GM23338 (cell line): ENCODE data around the gene HADH. TPM values are rescaled to one million over a fixed set of nuclear protein-coding genes. Genes with fewer than 3 reads are reported as not detected.

Experiments used
- ATAC-seq: fragments of 200-7000 bp; cut with Tn5 transposase; 3 replicates; pipeline ENCODE4 v1.9.1; 2020
- DNase-seq: peaks from one replicate; pipeline ENCODE4 v3.0.0-alpha.2; 2015; ENCODE audit warnings: low spot score
- H2AFZ ChIP-seq: fragments of 200-600 bp; sonication (generic); 2 replicates; pipeline ENCODE4 v1.8.0; 2016; ENCODE audit warnings: antibody characterized with exemption, mild to moderate bottlenecking, moderate library complexity
- H3F3A ChIP-seq: fragments of 200-600 bp; sonication (generic); replicated peaks from 2 replicates; pipeline ENCODE4 v1.8.0; 2017; ENCODE audit warnings: antibody characterized with exemption, mixed run types, low read depth
- H3K27ac ChIP-seq: fragments of 200-600 bp; sonication (generic); 2 replicates; pipeline ENCODE4 v1.6.1; 2016; ENCODE audit warnings: low read depth
- H3K27me3 ChIP-seq: fragments of 200-600 bp; sonication (generic); 2 replicates; pipeline ENCODE4 v1.8.0; 2016; ENCODE audit warnings: mild to moderate bottlenecking, mixed run types, moderate library complexity; ENCODE audit not compliant: insufficient read depth
- H3K36me3 ChIP-seq: fragments of 200-600 bp; sonication (generic); 2 replicates; pipeline ENCODE4 v1.8.0; 2016; ENCODE audit warnings: mild to moderate bottlenecking; ENCODE audit not compliant: insufficient read depth
- H3K4me1 ChIP-seq: fragments of 200-600 bp; sonication (generic); 2 replicates; pipeline ENCODE4 v1.8.0; 2016; ENCODE audit warnings: mild to moderate bottlenecking, moderate library complexity; ENCODE audit not compliant: insufficient read depth
- H3K4me2 ChIP-seq: fragments of 200-600 bp; sonication (generic); 2 replicates; pipeline ENCODE4 v1.7.1; 2017; ENCODE audit warnings: mixed run types
- H3K4me3 ChIP-seq: fragments of 200-600 bp; sonication (generic); 2 replicates; pipeline ENCODE4 v1.6.1; 2016; ENCODE audit warnings: mixed run types
- H3K79me2 ChIP-seq: fragments of 200-600 bp; sonication (generic); replicated peaks from 2 replicates; pipeline ENCODE4 v1.8.0; 2017; ENCODE audit warnings: mild to moderate bottlenecking; ENCODE audit not compliant: insufficient read depth
- H3K9me2 ChIP-seq: fragments of 200-600 bp; sonication (generic); 2 replicates; pipeline ENCODE4 v1.8.0; 2017; ENCODE audit not compliant: insufficient read depth
- H4K20me1 ChIP-seq: fragments of 200-600 bp; sonication (generic); replicated peaks from 2 replicates; pipeline ENCODE4 v1.8.0; 2017; ENCODE audit warnings: mild to moderate bottlenecking; ENCODE audit not compliant: insufficient read depth
- H3K27ac Mint-ChIP-seq: 2 replicates; pipeline ENCODE4 v1.8.0; 2020; ENCODE audit warnings: inconsistent platforms, mild to moderate bottlenecking, moderate library complexity, mixed read lengths
- H3K27me3 Mint-ChIP-seq: 3 replicates; pipeline ENCODE4 v1.8.0; 2022; ENCODE audit warnings: low read depth, mild to moderate bottlenecking, moderate library complexity, mixed read lengths, inconsistent platforms; ENCODE audit not compliant: insufficient read depth, poor library complexity
- H3K36me3 Mint-ChIP-seq: 3 replicates; pipeline ENCODE4 v1.8.0; 2021; ENCODE audit warnings: low read depth, mild to moderate bottlenecking, inconsistent platforms, moderate library complexity, mixed read lengths
- H3K4me1 Mint-ChIP-seq: 3 replicates; pipeline ENCODE4 v1.8.0; 2020; ENCODE audit warnings: mild to moderate bottlenecking, inconsistent platforms, mixed read lengths
- H3K4me3 Mint-ChIP-seq: 3 replicates; pipeline ENCODE4 v1.8.0; 2021; ENCODE audit warnings: moderate library complexity, mild to moderate bottlenecking, inconsistent platforms, mixed read lengths
- H3K9me3 Mint-ChIP-seq: 3 replicates; pipeline ENCODE4 v1.8.0; 2020; ENCODE audit warnings: moderate library complexity, mild to moderate bottlenecking, inconsistent platforms, mixed read lengths
- CREB1 ChIP-seq: fragments of 250-450 bp; sonication (Bioruptor Pico); IDR thresholded peaks from 2 replicates; pipeline ENCODE4 v1.5.0; 2020; ENCODE audit warnings: low read depth, mild to moderate bottlenecking, moderate library complexity
- CTCF ChIP-seq, 2 experiments: fragments of 200-600 bp in 1 of 2; sonication (generic) in 1 of 2; conservative IDR thresholded peaks; 2 replicates each; pipeline versions ENCODE4 v1.5.1 to v1.6.1; 2016 to 2017; ENCODE audit warnings: antibody characterized with exemption in 2 of 2, low read depth in 2 of 2, mild to moderate bottlenecking in 2 of 2, moderate library complexity in 1 of 2
- ETS1 ChIP-seq: IDR thresholded peaks from 2 replicates; pipeline ENCODE4 v1.6.1; 2016; ENCODE audit warnings: antibody characterized with exemption
- EZH2 ChIP-seq: fragments of 200-600 bp; sonication (generic); IDR thresholded peaks from one replicate; pipeline ENCODE4 v1.8.0; 2017; ENCODE audit warnings: antibody characterized with exemption, mild to moderate bottlenecking, low read depth; ENCODE audit not compliant: unreplicated experiment
- JUNB ChIP-seq: IDR thresholded peaks from one replicate; pipeline ENCODE4 v1.6.1; 2016; ENCODE audit warnings: antibody characterized with exemption; ENCODE audit not compliant: unreplicated experiment
- REST ChIP-seq: IDR thresholded peaks from one replicate; pipeline ENCODE4 v1.6.1; 2018; ENCODE audit warnings: antibody characterized with exemption; ENCODE audit not compliant: unreplicated experiment
- ZNF462 ChIP-seq: fragments of 250-450 bp; sonication (Bioruptor Pico); IDR thresholded peaks from 2 replicates; pipeline ENCODE4 v1.5.0; 2020; ENCODE audit warnings: mild to moderate bottlenecking, moderate library complexity
- polyA plus RNA-seq: library from polyadenylated mRNA; unstranded; fragments of >200 nt; fragmentation: Nextera tagmentation; extraction: Ambion mirVana; gene quantifications from 2 replicates; pipeline ENCODE4 v1.2.1, GENCODE V29; 2016
- total RNA-seq: library from RNA; depleted of rRNA; stranded (reverse); fragments of >200 nt; shearing (Covaris generic); gene quantifications from 2 replicates; pipeline ENCODE4 v1.2.3, GENCODE V29; 2014

HADH gene
- total and polyA plus RNA-seq, 2 experiments from 2014 or later = 39.1 to 39.2 TPM

GRCh38 chr4:107977966-107978705 lies 11.6 kb upstream of the HADH start (continued):
- TF ChIP-seq CTCF (conservative IDR thresholded peaks at IDR 0.05; ENCODE audit: low read depth in 2 of 2) = no peak
- no peak for TF ChIP-seq ETS1
- no peak for TF ChIP-seq JUNB
- TF ChIP-seq CREB1 = no peak
- no peak for TF ChIP-seq REST

GRCh38 chr4:107978716-107979451 lies 10.8 kb upstream of the HADH start:
- Mint-ChIP-seq H3K27ac (no peak overlapping the region), H3K4me3 (no peak overlapping the region), H3K4me1 (no peaks in the 10 kb centered on the region), H3K27me3 (no peaks in the 10 kb centered on the region), H3K9me3 (peaks cover 3% of the 10 kb centered on the region; the same call in 1 of the 3 replicates), H3K36me3 (no peaks in the 10 kb centered on the region; the same call in 2 of the 3 replicates)
- Histone ChIP-seq H3K4me2 (no peak overlapping the region), H3F3A (no peaks in the 10 kb centered on the region), H3K9me2 (peaks cover 5% of the 10 kb centered on the region; the same call in 1 of the 2 replicates), H3K27me3 (no peaks in the 10 kb centered on the region), H3K27ac (no peak overlapping the region), H4K20me1 (no peaks in the 10 kb centered on the region), H3K79me2 (no peaks in the 10 kb centered on the region), H3K4me1 (no peaks in the 10 kb centered on the region), H3K36me3 (no peaks in the 10 kb centered on the region), H2AFZ (no peak overlapping the region), H3K4me3 (no peak overlapping the region)
- TF ChIP-seq ZNF462 (no peak), EZH2 (no peak)
- ATAC-seq (no peak), DNase-seq (no peak)
